ENCODE data around the gene SOX2. TPM values are rescaled to one million over a fixed set of nuclear protein-coding genes. Genes with fewer than 3 reads are reported as not detected.

The SOX2 gene
- total RNA-seq, 1 experiment from 2014 or later: 307 TPM

GRCh38 chr3:181753391-181753790, 41.7 kb downstream of the SOX2 start:
- no peak overlapping the region for H3K27ac Mint-ChIP-seq
- Histone ChIP-seq H3K79me1 (ENCODE audit: insufficient read depth, low read depth, low read length, poor library complexity, severe bottlenecking) (no peaks in the 10 kb centered on the region), H3K14ac (ENCODE audit: insufficient read depth, low read length) (no peak overlapping the region), H3K9me3 (ENCODE audit: control insufficient read depth, low read depth, low read length) (no peaks in the 10 kb centered on the region), H3K4ac (ENCODE audit: low read depth, low read length) (no peak overlapping the region), H3K18ac (ENCODE audit: insufficient read length, low read depth, low read length) (no peak overlapping the region), H2BK120ac (ENCODE audit: low read depth, low read length, poor library complexity, severe bottlenecking) (no peak overlapping the region), H2BK5ac (ENCODE audit: insufficient read length, low read length) (no peak overlapping the region), H4K5ac (ENCODE audit: insufficient read length, low read depth, low read length) (no peak overlapping the region), H2BK20ac (ENCODE audit: low read depth, low read length, poor library complexity, severe bottlenecking) (no peak overlapping the region), H2BK15ac (ENCODE audit: low read depth, low read length) (no peak overlapping the region), H3K79me2 (ENCODE audit: insufficient read depth, low read length) (no peaks in the 10 kb centered on the region), H3K56ac (ENCODE audit: insufficient read length, low read depth, low read length) (no peak overlapping the region), H3K4me2 (ENCODE audit: insufficient read depth, insufficient read length, low read length) (no peak overlapping the region), H2AK5ac (ENCODE audit: insufficient read length, low read length) (no peak overlapping the region), H3K4me1 (ENCODE audit: insufficient read depth, low read length) (peaks cover 10% of the 10 kb centered on the region), H4K20me1 (ENCODE audit: control insufficient read depth, insufficient read depth, insufficient read length) (no peaks in the 10 kb centered on the region), H4K8ac (replicated peaks; ENCODE audit: insufficient read length, low read depth, low read length) (no peak overlapping the region), H3K27me3 (ENCODE audit: insufficient read depth, low read length) (no peaks in the 10 kb centered on the region), H3T11ph (ENCODE audit: low read length) (no peak overlapping the region), H4K91ac (ENCODE audit: insufficient read length, low read depth, low read length) (no peak overlapping the region), H3K27ac (ENCODE audit: insufficient read length, low read depth, low read length) (no peak overlapping the region), H3K23ac (ENCODE audit: insufficient read length, low read depth, low read length) (no peak overlapping the region), H3K9ac (ENCODE audit: extremely low read depth, insufficient read length, low read length) (no peak overlapping the region), H2BK12ac (ENCODE audit: insufficient read length, low read depth, low read length) (no peak overlapping the region), H2AFZ (ENCODE audit: low read length) (no peak overlapping the region), H3K23me2 (ENCODE audit: insufficient read length, low read depth, low read length, poor library complexity, severe bottlenecking) (no peaks in the 10 kb centered on the region)
- peaks cover 52 to 53% of the 10 kb centered on the region in 2 experiments for H3K4me1 Mint-ChIP-seq
- WGBS (ENCODE audit: extremely low coverage, insufficient read length, low lambda C conversion rate): no CpG with 5 or more reads among the region's 3 CpGs
- no peaks in the 10 kb centered on the region; a peak in 1 of 5 replicates for H3K9me3 Mint-ChIP-seq
- no peak overlapping the region for H3K4me3 Mint-ChIP-seq
- H3K27me3 Mint-ChIP-seq (ENCODE audit: low read depth): peaks cover 2% of the 10 kb centered on the region; the same call in 1 of the 2 replicates
- no peaks in the 10 kb centered on the region for H3K36me3 Mint-ChIP-seq (ENCODE audit: insufficient read depth in 1 of 3, low read depth in 3 of 3)
- no peak for TF ChIP-seq CTCF (conservative IDR thresholded peaks at IDR 0.05)
- no peak for DNase-seq

Data from H9 (cell line).